GM12874 (cell line): ENCODE measurements around the gene WSCD2.

ENCODE experiments used
- CTCF ChIP-seq: IDR thresholded peaks from 2 replicates; pipeline ENCODE4 v1.5.1; 2011; ENCODE audit warnings: low read depth, mild to moderate bottlenecking, control low read depth, low read length, moderate library complexity; ENCODE audit not compliant: insufficient read depth

WSCD2 gene

GRCh38 chr12:108266131-108266530 lies 137.0 kb downstream of the WSCD2 start:
- TF ChIP-seq CTCF: no peak

GRCh38 chr12:108267450-108267849 lies 138.4 kb downstream of the WSCD2 start:
- no peak for TF ChIP-seq CTCF

GRCh38 chr12:108268397-108268796 lies 139.3 kb downstream of the WSCD2 start:
- TF ChIP-seq CTCF: no peak

- no peak for TF ChIP-seq CTCF
Observed at GRCh38 chr12:108269224-108269623, 140.1 kb downstream of the WSCD2 start.

GRCh38 chr12:108270035-108270848 lies 141.2 kb downstream of the WSCD2 start:
- no peak for TF ChIP-seq CTCF

GRCh38 chr12:108270849-108271143 lies 141.7 kb downstream of the WSCD2 start:
- no peak for TF ChIP-seq CTCF

GRCh38 chr12:108271951-108272872 lies 143.1 kb downstream of the WSCD2 start:
- TF ChIP-seq CTCF: no peak
